ENCODE results near the gene DTWD1.

GRCh38 chr15:49669288-49669687 is 48.4 kb downstream of the DTWD1 start:
- TF ChIP-seq PRPF4 (IDR thresholded peaks at IDR 0.05; ENCODE audit: low read depth, low read length, poor library complexity, severe bottlenecking): no peak
- no peak for TF ChIP-seq CTCF (CRISPR knock-in tag; IDR thresholded peaks at IDR 0.05)
- TF ChIP-seq POLR2G (IDR thresholded peaks at IDR 0.05; ENCODE audit: low read depth, low read length): no peak

Measured in HepG2 (cell line).